Psoas muscle (tissue), 8 donors: ENCODE measurements around the gene MPLKIP. TPM values are rescaled to one million over a fixed set of nuclear protein-coding genes. Genes with fewer than 3 reads are reported as not detected.
A peak's percentile ranks its signal among the peaks of the same experiment; 100 is the strongest.

Source experiments
- ATAC-seq, 4 donors: fragments of 200-7000 bp; cut with Tn5 transposase; one replicate each; pipeline ENCODE4 v1.9.1; 2020; ENCODE audit warnings: moderate library complexity in 3 of 4, mild to moderate bottlenecking in 2 of 4
- DNase-seq, 2 donors: peaks; one replicate each; pipeline ENCODE4 v3.0.0-alpha.2; 2020
- H3K27ac ChIP-seq: fragments of 200-600 bp; one replicate; pipeline ENCODE4 v1.8.0; 2022
- H3K27me3 ChIP-seq, 3 donors: fragments of 200-600 bp in 1 of 3; one replicate each; pipeline versions ENCODE4 v1.6.1 to v1.8.0; 2013 to 2022; ENCODE audit warnings: low read length in 2 of 3, mild to moderate bottlenecking in 2 of 3, moderate library complexity in 1 of 3; ENCODE audit not compliant: insufficient read depth in 3 of 3
- H3K36me3 ChIP-seq, 2 donors: fragments of 200-600 bp in 1 of 2; one replicate each; pipeline versions ENCODE4 v1.6.1 to v1.8.0; 2013 to 2022; ENCODE audit warnings: low read depth in 1 of 2, mild to moderate bottlenecking in 1 of 2, moderate library complexity in 1 of 2; ENCODE audit not compliant: insufficient read depth in 1 of 2
- H3K4me1 ChIP-seq: fragments of 200-600 bp; one replicate; pipeline ENCODE4 v1.8.0; 2022
- H3K4me3 ChIP-seq: fragments of 200-600 bp; one replicate; pipeline ENCODE4 v1.8.0; 2022; ENCODE audit warnings: mild to moderate bottlenecking
- H3K9me3 ChIP-seq: fragments of 200-600 bp; one replicate; pipeline ENCODE4 v1.8.0; 2022
- CTCF ChIP-seq: fragments of 200-600 bp; IDR thresholded peaks from one replicate; pipeline ENCODE4 v1.8.0; 2022; ENCODE audit warnings: antibody characterized with exemption
- WGBS, 3 donors: extraction: QIAGEN DNeasy Blood & Tissue Kit; methylation state at CpG; one replicate each; pipeline versions ENCODE4 v1.1.6 to v1.1.7; 2013; 5-methylcytosine and 5-hydroxymethylcytosine counted together
- intact Hi-C, 2 donors: fragments of 100-400 bp; cut with DNase I; formaldehyde crosslinking; loops; one replicate each; pipeline versions ENCODE4 v1.11.0 to v1.14.2; 2022
- polyA plus RNA-seq, 3 donors: library from polyadenylated mRNA; stranded (reverse); fragments of 200-250 nt; gene quantifications; one replicate each; pipeline ENCODE4 v1.2.3, GENCODE V29; 2013
- total RNA-seq, 4 donors: library from RNA; stranded (reverse); fragmentation: NEBNext Ultra II Directional in 2 of 4; extraction: Animal tissue kit (Norgen Biotek cat#: 25700) in 2 of 4; gene quantifications; one replicate each; pipeline versions ENCODE4 v1.2.1 to v1.2.4, GENCODE V29; 2021 to 2023
- donor health status: healthy with polysubstance abuse.
- donor health status: DM: no; HTN: no; CAD: no; lungs with moderate emphysema.
- donor health status: Bipolar disorder and iron deficiency.
- donor health status: healthy.
- donor health status: DM: yes; HTN: yes; CAD: no.
- donor health status: DM: no; HTN: no; CAD: no.
- donor health status: DM: no; HTN: no; CAD: no.
- donor health status: DM: yes; HTN: yes; CAD: no.

MPLKIP gene
- total and polyA plus RNA-seq, 7 donors: 17.3 to 34.7 (median 19.0) TPM

- ATAC-seq (no peak), DNase-seq (no peak)
- Histone ChIP-seq H3K27ac (no peak overlapping the region), H3K4me3 (no peak overlapping the region), H3K9me3 (no peaks in the 10 kb centered on the region), H3K4me1 (no peaks in the 10 kb centered on the region), H3K36me3 (no peaks in the 10 kb centered on the region), H3K27me3 (no peaks in the 10 kb centered on the region)
- intact Hi-C loops: loop anchor here in 1 of 2 donors (5.0 kb wide), 1 partner anchor 187 kb away; the partner anchor contains the start of gene CDK13
- no peak for TF ChIP-seq CTCF
- 93 to 96% (median 94%) methylated on average over 5 of the region's 5 CpGs for WGBS, 3 donors
These were observed 4.6 kb upstream of the MPLKIP start for GRCh38 chr7:40138973-40139372.

DNA sequence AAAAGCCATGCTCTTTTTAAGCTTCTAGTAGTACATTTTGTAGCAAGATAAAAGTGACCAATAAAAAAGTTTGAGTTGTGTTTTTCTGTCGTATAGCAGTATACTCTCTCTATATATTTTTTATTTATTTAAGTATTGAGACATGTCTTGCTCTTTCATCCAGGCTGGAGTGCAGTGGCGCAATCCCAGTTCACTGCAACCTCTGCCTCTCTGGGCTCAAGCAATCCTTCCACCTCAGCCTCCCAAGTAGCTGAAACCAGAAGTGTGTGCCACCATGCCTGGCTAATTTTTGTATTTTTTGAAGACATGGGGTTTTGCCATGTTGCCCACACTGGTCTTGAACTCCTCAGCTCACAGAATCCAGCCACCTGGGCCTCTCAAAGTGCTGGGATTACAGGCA is 3.1 kb upstream of the MPLKIP start:
- no peaks in the 10 kb centered on the region for H3K9me3 ChIP-seq
- DNase-seq (no peak), ATAC-seq (no peak)
- WGBS, 3 donors: 96 to 100% (median 96%) methylated on average over 2 of the region's 2 CpGs
- H3K27me3 ChIP-seq: no peaks in the 10 kb centered on the region
- H3K4me3 ChIP-seq: no peak overlapping the region
- no peaks in the 10 kb centered on the region for H3K36me3 ChIP-seq
- intact Hi-C loops: loop anchor here in 1 of 2 donors (5.0 kb wide), 1 partner anchor 185 kb away; the partner anchor contains the start of gene CDK13
- TF ChIP-seq CTCF: no peak
- no peak overlapping the region for H3K27ac ChIP-seq
- H3K4me1 ChIP-seq: peaks cover 8% of the 10 kb centered on the region

- WGBS, 3 donors: 2 to 5% (median 5%) methylated on average over 17 of the region's 17 CpGs
- Histone ChIP-seq H3K27me3 (no peaks in the 10 kb centered on the region), H3K9me3 (no peaks in the 10 kb centered on the region), H3K36me3 (no peaks in the 10 kb centered on the region), H3K4me3 (peak overlapping the region; percentile 99), H3K27ac (peak overlapping the region; percentile 97), H3K4me1 (peaks cover 26% of the 10 kb centered on the region)
- DNase-seq (no peak), ATAC-seq (no peak)
- TF ChIP-seq CTCF: no peak
- intact Hi-C loops: loop anchor here in 1 of 2 donors (5.0 kb wide), 1 partner anchor 183 kb away; the partner anchor contains the start of gene CDK13
These were observed 842 bp upstream of the MPLKIP start for GRCh38 chr7:40135317-40135610.

DNA sequence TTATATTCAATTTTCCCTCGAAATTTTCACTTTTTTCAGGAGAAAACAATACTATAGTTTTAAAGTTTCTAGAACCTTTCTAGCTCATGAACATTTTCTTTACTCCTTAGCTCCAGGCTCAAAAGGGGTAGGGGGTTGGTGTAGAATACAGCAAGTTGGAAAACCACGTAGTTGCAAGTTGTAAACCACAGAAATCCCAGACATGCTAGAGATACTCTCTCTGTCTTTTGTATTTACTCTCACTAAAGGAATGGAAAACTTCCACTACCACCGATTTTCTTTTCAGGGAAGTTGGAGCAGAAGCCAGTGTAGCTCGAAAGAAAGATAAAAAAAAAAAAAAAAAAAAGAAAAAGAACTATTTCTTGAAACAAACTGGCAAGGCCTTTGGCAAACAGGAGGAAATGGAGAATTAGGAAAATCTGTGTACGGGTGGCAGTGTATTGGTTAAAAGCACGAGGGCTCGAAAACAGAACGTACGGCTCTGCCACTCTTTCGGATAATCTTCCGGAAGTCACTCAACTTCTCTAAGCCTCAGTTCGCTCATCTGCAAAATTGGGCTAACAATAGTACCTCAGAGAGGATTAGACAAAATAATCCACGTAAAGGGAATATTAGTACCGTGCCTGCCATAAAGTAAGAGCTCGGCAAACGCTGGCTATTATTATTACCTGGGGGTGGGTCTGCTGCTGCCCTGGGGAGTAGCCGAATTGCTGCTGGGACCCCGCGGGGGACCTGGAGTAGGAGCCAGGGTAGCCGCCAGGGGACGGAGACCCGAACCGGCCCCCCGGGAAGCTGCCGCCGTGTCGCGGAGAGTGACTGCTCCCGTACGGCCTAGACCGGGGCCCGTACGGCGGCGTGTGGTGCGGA is 628 bp downstream of the MPLKIP start:
- Histone ChIP-seq H3K9me3 (no peaks in the 10 kb centered on the region), H3K27ac (peak overlapping the region; percentile 97), H3K4me1 (peaks cover 33% of the 10 kb centered on the region), H3K4me3 (peak overlapping the region; percentile 99), H3K36me3 (no peaks in the 10 kb centered on the region), H3K27me3 (no peaks in the 10 kb centered on the region)
- intact Hi-C loops: loop anchor here (5.0 kb wide), 4 partner anchors 36 to 511 kb away; partner anchors contain the start of genes CDK13 (in 1 of the 2) and RALA (in 1 of the 2)
- TF ChIP-seq CTCF: no peak
- WGBS, 3 donors: 1 to 3% (median 1%) methylated on average over 30 to 36 of the region's 36 CpGs
- ATAC-seq (peak; percentile 68 to 79 (median 71)), DNase-seq (no peak)
